SK-N-SH (cell line): ENCODE data around the gene GDPD3. TPM values are rescaled to one million over a fixed set of nuclear protein-coding genes. Genes with fewer than 3 reads are reported as not detected.

Experiments
- CTCF ChIA-PET: fragments of 300-600, 350-600 bp; formaldehyde crosslinking; extraction: SDS; loops from one replicate; lab custom pipeline; 2021; lab: Yijun Ruan, JAX
- POLR2A ChIA-PET: fragments of 350-600 bp; sonication (Branson Sonifier 250); formaldehyde crosslinking; extraction: SDS; loops from one replicate; lab custom pipeline; 2020; ENCODE audit warnings: antibody characterized with exemption, inconsistent platforms; lab: Yijun Ruan, JAX
- DNase-seq: peaks from one replicate; pipeline ENCODE4 v3.0.0; 2012
- H2AFZ ChIP-seq: fragments of 200-600 bp; sonication (generic); 2 replicates; pipeline ENCODE4 v1.8.1; 2016; ENCODE audit warnings: antibody characterized with exemption, mild to moderate bottlenecking, low read depth
- H3F3A ChIP-seq: fragments of 200-600 bp; sonication (generic); replicated peaks from 2 replicates; pipeline ENCODE3; 2016; ENCODE audit warnings: antibody characterized with exemption, mild to moderate bottlenecking; ENCODE audit not compliant: insufficient read depth
- H3K27ac ChIP-seq, 2 experiments: fragments of 200-500 bp in 1 of 2; fragments of 200-600 bp in 1 of 2; sonication (Bioruptor generic) in 1 of 2; sonication (generic), shearing (Covaris generic) in 1 of 2; 2 replicates each; pipeline versions ENCODE4 v1.5.1 to v1.6.1; 2014 to 2016; ENCODE audit warnings: low read depth in 2 of 2, inconsistent platforms in 1 of 2, low read length in 1 of 2, mild to moderate bottlenecking in 1 of 2, mixed read lengths in 1 of 2
- H3K27me3 ChIP-seq: fragments of 200-600 bp; sonication (generic), shearing (Covaris generic); 2 replicates; pipeline ENCODE4 v1.6.1; 2016; ENCODE audit warnings: mixed run types; ENCODE audit not compliant: insufficient read depth
- H3K36me3 ChIP-seq, 2 experiments: fragments of 200-500 bp in 1 of 2; fragments of 200-600 bp in 1 of 2; sonication (Bioruptor generic) in 1 of 2; sonication (generic) in 1 of 2; replicated peaks in 1 of 2; 2 replicates each; pipeline versions ENCODE3 to v1.5.1; 2014 to 2016; ENCODE audit warnings: low read length in 1 of 2, mild to moderate bottlenecking in 1 of 2; ENCODE audit not compliant: insufficient read depth in 2 of 2, control insufficient read depth in 1 of 2
- H3K4me1 ChIP-seq, 2 experiments: fragments of 200-500 bp in 1 of 2; fragments of 200-600 bp in 1 of 2; sonication (Bioruptor generic) in 1 of 2; sonication (generic), shearing (Covaris generic) in 1 of 2; 2 replicates each; pipeline versions ENCODE4 v1.5.1 to v1.6.1; 2014 to 2016; ENCODE audit warnings: low read depth in 1 of 2, low read length in 1 of 2, mixed run types in 1 of 2; ENCODE audit not compliant: insufficient read depth in 2 of 2, control insufficient read depth in 1 of 2
- H3K4me2 ChIP-seq: fragments of 200-600 bp; sonication (generic), shearing (Covaris generic); 2 replicates; pipeline ENCODE4 v1.6.1; 2017; ENCODE audit warnings: mixed run types
- H3K4me3 ChIP-seq, 2 experiments: fragments of 200-500 bp in 1 of 2; fragments of 200-600 bp in 1 of 2; sonication (Bioruptor generic) in 1 of 2; sonication (generic), shearing (Covaris generic) in 1 of 2; 2 replicates each; pipeline versions ENCODE4 v1.5.1 to v1.8.1; 2014 to 2016; ENCODE audit warnings: low read depth in 2 of 2, inconsistent platforms in 1 of 2, low read length in 1 of 2, mild to moderate bottlenecking in 1 of 2, mixed read lengths in 1 of 2, moderate library complexity in 1 of 2
- H3K79me2 ChIP-seq: fragments of 200-600 bp; sonication (generic); 2 replicates; pipeline ENCODE4 v1.8.1; 2017; ENCODE audit warnings: mild to moderate bottlenecking; ENCODE audit not compliant: insufficient read depth
- H3K9ac ChIP-seq: fragments of 200-600 bp; sonication (generic); 2 replicates; pipeline ENCODE4 v1.6.1; 2017; ENCODE audit warnings: mixed run types
- H3K9me2 ChIP-seq: fragments of 200-600 bp; sonication (generic); 2 replicates; pipeline ENCODE4 v1.6.1; 2017; ENCODE audit warnings: mixed run types
- H3K9me3 ChIP-seq: fragments of 200-600 bp; sonication (generic); 2 replicates; pipeline ENCODE4 v1.6.1; 2017; ENCODE audit warnings: mixed run types, mild to moderate bottlenecking, moderate library complexity
- H4K20me1 ChIP-seq: fragments of 200-600 bp; sonication (generic); 2 replicates; pipeline ENCODE4 v1.6.1; 2017; ENCODE audit warnings: mild to moderate bottlenecking, mixed run types; ENCODE audit not compliant: insufficient read depth
- GATA2 ChIP-seq: sonication (generic); formaldehyde crosslinking; IDR thresholded peaks from 2 replicates; pipeline ENCODE4 v1.5.0; 2020; ENCODE audit warnings: mild to moderate bottlenecking, missing genetic modification reagents
- MXI1 ChIP-seq: IDR thresholded peaks from 2 replicates; pipeline ENCODE4 v1.6.1; 2012; ENCODE audit warnings: mild to moderate bottlenecking, low read depth, low read length, improper control_type of control experiment
- RAD21 ChIP-seq: IDR thresholded peaks from 2 replicates; pipeline ENCODE4 v1.6.1; 2012; ENCODE audit warnings: mild to moderate bottlenecking, low read length
- REST ChIP-seq: IDR thresholded peaks from 2 replicates; pipeline ENCODE4 v1.6.1; 2012; ENCODE audit warnings: mild to moderate bottlenecking, low read depth, low read length, moderate library complexity
- SIN3A ChIP-seq: IDR thresholded peaks from 2 replicates; pipeline ENCODE4 v1.6.1; 2012; ENCODE audit warnings: low read depth, mild to moderate bottlenecking, low read length, moderate library complexity, borderline replicate concordance
- TCF12 ChIP-seq: IDR thresholded peaks from 2 replicates; pipeline ENCODE4 v1.4.0; 2012
- USF1 ChIP-seq: IDR thresholded peaks from 2 replicates; pipeline ENCODE4 v1.4.0; 2012; ENCODE audit warnings: low read depth, borderline replicate concordance
- USF2 ChIP-seq: fragments of 150-350 bp; IDR thresholded peaks from 2 replicates; pipeline ENCODE4 v1.6.1; 2017; ENCODE audit warnings: antibody characterized with exemption, low read length, low read depth, borderline replicate concordance
- WGBS: methylation state at CpG from one replicate; pipeline ENCODE4 v1.1.6; 2017; ENCODE audit warnings: low lambda C conversion rate; 5-methylcytosine and 5-hydroxymethylcytosine counted together
- polyA plus RNA-seq, 3 experiments: library from polyadenylated mRNA; depleted of rRNA; stranded (reverse); fragments of >200 nt; gene quantifications; 2 replicates each; pipeline ENCODE4 v1.2.3, GENCODE V29; 2012

GDPD3 gene
- polyA plus RNA-seq, 1 of the 3 experiments (the other 2 are of a cell fraction), result 2.3 TPM

GRCh38 chr16:30139583-30140481, 26.5 kb upstream of the GDPD3 start (continued):
- TF ChIP-seq REST (no peak), USF2 (no peak), SIN3A (no peak)
- TF ChIP-seq, all 33 proteins: peak for 0

GRCh38 chr16:30137897-30138296, 24.6 kb upstream of the GDPD3 start:
- H3K9me3 ChIP-seq, result no peaks in the 10 kb centered on the region
- H3K27me3 ChIP-seq, result no peaks in the 10 kb centered on the region
- WGBS, result 68% methylated on average over 8 of the region's 8 CpGs
- TF ChIP-seq RAD21, result no peak
- TF ChIP-seq TCF12, result no peak
- TF ChIP-seq USF1, result no peak
- no peak for TF ChIP-seq GATA2 (CRISPR knock-in tag)
- TF ChIP-seq MXI1, result no peak
- TF ChIP-seq, all 33 proteins: peak for 0
- Histone ChIP-seq H3F3A (no peaks in the 10 kb centered on the region), H3K79me2 (no peaks in the 10 kb centered on the region), H3K4me2 (no peak overlapping the region), H3K4me3 (no peak overlapping the region), H3K9ac (no peak overlapping the region), H4K20me1 (no peaks in the 10 kb centered on the region), H3K4me1 (peaks cover 0 to 3% of the 10 kb centered on the region in 2 experiments; a peak in 1 of 4 replicates), H3K9me2 (no peaks in the 10 kb centered on the region), H3K36me3 (no peaks in the 10 kb centered on the region), H3K27ac (no peak overlapping the region), H2AFZ (no peak overlapping the region)
- peak; percentile 63 for DNase-seq
- ChIA-PET CTCF (interaction anchor here (1.1 to 1.4 kb wide), 3 partner anchors 47 to 75 kb away, joined by 3 to 5 read pairs (median 3); no protein-coding TSS in a partner anchor), POLR2A (interaction anchor here (0.6 kb wide), 1 partner anchor 44 kb away, joined by 5 read pairs; no protein-coding TSS in a partner anchor)
